Fibroblast of skin of right quadriceps (primary cell): ENCODE data around the gene URI1.

Experiments
- DNase-seq: peaks from one replicate; pipeline ENCODE4 v3.0.0-alpha.2; 2013

URI1 gene

DNA sequence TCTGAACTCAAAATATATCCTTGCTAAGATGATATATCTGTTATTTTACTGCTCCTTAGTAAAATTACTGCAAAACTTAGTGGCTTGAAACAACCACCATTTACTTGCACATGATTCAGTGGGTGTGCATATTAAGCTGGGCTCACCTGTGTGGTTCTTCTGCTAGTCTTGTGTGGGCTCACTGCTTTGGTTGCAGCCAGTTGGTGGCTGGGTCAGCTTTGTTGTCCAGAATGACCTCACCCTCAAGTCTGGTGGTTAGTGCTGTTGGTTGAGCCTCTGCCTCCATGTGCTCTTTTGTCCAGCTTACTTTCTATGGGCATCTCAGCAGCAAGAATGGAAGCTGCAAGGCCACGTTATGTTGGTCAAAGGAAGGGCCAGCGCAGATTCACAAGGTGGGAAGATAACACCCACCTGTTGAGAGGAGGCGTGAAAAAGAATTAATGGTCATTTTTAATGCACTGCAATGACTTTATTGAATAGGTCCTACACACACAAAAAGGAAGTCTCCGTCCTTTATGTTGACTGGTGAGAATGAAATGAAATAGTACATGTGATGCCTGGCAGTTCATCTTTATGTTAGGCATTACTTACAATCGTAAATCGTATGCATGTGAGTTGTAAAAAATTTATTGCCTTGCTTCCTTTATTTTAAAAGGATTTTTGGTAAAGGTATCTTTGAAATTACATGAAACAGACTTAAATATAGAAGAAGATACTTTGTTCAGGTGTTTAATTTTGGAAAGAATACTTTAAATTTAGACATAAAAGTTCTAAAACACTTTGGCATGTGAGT lies 34.3 kb downstream of the URI1 start:
- no peak for DNase-seq

DNA sequence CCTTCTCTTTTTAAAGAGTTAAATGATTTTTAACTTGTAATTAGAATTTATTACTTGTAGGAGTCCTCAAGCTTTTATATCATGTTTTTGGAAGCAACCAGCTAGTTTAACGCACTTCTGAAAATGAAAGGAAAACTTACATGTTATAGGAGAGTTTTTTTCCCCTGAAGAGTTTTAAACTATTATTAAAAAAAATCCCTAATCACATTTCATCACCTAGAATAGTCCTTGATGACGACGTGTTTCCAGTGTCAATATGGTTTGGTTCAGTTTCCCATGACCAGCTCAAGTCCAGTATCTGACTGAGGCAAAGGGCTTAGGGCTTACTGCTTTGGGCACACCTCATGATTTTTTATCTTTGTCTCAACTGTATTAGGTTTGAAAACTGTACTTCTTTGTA lies 36.0 kb downstream of the URI1 start:
- DNase-seq = no peak

GRCh38 chr19:29983568-29983967 lies 41.5 kb downstream of the URI1 start:
- no peak for DNase-seq

GRCh38 chr19:29985196-29985595 lies 43.2 kb downstream of the URI1 start:
- no peak for DNase-seq

GRCh38 chr19:29988351-29988750 lies 46.3 kb downstream of the URI1 start:
- no peak for DNase-seq

DNA sequence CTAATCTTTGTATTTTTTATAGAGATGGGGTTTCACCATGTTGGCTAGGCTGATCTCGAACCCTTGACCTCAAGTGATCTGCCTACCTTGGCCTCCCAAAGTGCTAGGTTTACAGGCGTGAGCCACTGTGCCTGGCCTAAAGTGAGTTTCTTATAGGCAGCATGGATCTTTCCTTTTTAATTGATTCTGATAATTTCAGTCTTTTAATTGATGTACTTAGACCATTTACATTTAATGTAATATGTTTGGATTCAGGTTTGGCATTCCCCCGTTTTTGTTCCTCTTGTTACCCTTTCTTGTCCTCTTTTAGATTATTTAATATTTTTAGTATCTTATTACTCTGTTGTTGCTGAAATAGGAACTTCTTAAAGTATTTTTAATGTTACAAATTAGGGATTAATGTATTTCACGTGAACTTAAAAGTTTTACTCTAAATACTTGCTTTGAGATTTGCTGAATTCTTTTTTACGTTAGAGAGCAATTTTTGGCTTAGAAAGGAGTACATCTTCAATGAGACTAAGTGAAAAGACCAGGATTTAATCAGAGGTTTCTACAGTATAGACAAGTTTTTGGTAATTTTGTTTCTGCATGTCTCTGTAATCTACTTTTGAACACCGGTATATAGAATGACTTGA lies 50.3 kb downstream of the URI1 start:
- DNase-seq = no peak

DNA sequence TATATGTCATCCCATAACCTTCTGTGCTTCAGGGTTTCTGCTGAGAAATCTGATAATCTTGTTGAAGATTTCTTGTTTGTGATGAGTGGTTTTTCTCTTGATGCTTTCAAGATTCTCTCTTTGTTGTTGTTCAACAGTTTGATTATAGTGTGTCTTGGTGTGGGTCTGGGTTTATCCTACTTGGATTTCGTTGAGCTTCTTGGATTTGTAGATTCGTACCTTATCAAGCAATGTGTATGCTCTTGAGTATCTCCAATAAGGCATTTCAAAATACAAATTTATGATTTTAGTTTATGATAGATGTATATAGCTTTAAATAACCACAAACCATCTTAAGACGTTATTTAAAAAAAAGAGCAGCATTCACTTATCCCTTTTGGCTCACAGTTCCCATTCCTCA lies 57.5 kb downstream of the URI1 start:
- DNase-seq = no peak

GRCh38 chr19:30000862-30001261 lies 58.8 kb downstream of the URI1 start:
- DNase-seq = no peak

- DNase-seq = no peak
These were observed 59.3 kb downstream of the URI1 start for GRCh38 chr19:30001301-30001700.

- no peak for DNase-seq
These were observed 59.8 kb downstream of the URI1 start for GRCh38 chr19:30001791-30002190.

DNA sequence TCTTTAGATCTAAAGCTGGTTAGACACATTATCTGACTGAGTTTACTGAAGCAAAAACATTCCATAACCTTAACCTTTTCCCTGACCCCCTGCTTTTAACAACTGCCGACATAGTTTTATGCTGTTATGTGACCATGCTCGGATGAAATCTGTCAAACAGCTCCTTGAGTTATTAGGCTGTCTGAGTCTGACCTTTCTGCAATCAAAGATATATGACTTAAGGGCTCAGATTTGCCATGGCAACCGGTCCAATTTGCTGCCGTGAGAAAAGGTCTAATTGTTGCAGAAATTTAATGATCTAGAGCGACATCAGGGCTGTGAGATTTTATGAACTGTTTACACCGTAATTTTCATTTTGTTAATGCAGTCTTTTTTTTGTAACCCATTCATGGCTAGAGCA lies 61.8 kb downstream of the URI1 start:
- DNase-seq = no peak

- DNase-seq = no peak
These were observed 62.4 kb downstream of the URI1 start for GRCh38 chr19:30004403-30004802.

- DNase-seq = no peak
These were observed 64.2 kb downstream of the URI1 start for GRCh38 chr19:30006207-30006606.

GRCh38 chr19:30008169-30008568 lies 66.1 kb downstream of the URI1 start:
- DNase-seq = no peak

- no peak for DNase-seq
These were observed 67.0 kb downstream of the URI1 start for GRCh38 chr19:30009013-30009412.

- no peak for DNase-seq
These were observed 69.1 kb downstream of the URI1 start for GRCh38 chr19:30011051-30011578.

- DNase-seq = no peak
These were observed 72.7 kb downstream of the URI1 start for GRCh38 chr19:30014770-30015169.

- no peak for DNase-seq
These were observed 75.1 kb downstream of the URI1 start for GRCh38 chr19:30017172-30017571.

DNA sequence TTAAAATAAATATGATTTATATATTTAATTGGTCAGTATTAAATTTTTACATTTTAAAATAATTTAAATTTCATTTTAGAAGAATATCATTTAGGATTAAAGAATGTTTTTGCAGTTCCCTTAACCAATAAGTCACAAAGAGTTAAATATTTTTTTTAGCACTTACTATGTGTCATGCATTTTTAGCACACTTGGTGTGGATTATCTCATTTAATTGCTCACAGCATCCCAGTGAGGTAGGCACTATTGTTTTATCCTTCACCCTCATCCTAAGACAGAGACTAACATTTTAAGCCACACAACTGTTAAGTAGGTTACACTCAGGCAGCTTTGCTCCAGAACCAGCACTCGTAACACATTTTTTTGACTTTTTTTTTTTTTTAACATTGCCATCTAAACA lies 78.2 kb downstream of the URI1 start:
- DNase-seq = no peak

DNA sequence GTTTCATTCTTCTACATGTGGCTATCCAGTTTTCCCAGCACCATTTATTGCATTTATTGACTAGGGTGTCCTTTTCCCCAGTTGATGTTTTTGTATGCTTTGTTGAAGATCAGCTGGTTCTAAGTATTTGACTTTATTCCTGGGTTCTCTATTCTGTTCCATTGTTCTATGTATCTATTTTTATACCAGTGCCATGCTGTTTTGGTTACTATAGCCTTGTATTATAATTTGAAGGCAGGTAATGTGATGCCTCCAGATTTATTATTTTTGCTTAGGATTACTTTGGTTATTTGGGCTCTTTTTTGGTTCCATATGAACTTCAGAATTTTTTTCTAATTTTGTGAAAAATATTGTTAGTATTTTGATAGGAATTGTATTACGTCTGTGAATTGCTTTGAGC lies 80.6 kb downstream of the URI1 start:
- DNase-seq = no peak

- DNase-seq = no peak
These were observed 81.3 kb downstream of the URI1 start for GRCh38 chr19:30023330-30023729.

DNA sequence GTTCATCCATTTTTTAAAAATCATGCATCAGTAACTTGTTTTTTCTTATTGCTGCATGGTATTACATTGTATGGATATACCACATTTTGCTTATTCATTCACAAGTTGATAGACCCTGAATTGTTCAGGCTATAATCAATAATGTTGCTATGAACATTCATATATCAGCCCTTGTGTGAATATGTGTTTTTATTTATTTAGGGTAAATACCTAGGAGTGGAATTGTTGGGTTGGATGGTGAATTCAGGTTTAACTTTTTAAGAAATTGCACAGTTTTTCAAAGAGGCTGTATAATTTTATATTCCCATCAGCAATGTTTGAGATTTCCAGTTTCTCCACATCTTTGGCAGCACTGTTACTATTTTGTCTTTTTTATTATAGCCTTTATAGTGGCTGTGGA lies 82.1 kb downstream of the URI1 start:
- no peak for DNase-seq

DNA sequence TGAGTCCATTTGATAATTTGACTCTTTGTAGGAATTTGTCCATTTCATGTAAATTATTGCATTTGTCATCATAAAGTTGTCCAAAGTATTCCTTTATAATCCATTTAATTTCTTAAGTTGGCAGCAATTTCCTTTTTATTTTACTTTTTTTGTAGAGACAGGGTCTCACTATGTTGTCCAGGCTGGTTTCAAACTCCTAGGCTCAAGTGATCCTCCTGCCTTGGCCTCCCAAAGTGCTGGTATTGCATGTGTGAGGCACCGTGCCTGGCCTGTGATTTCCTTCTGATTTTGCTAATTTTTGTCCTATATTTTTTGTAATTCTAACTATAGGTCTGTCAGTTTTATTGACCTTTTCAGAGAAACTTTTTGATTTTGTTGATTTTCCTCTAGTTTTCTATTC lies 84.9 kb downstream of the URI1 start:
- no peak for DNase-seq
